Osteoblast (primary cell): Measurements from ENCODE around the gene TBC1D8. TPM values are rescaled to one million over a fixed set of nuclear protein-coding genes. Genes with fewer than 3 reads are reported as not detected.

Experiments used
- DNase-seq: peaks from one replicate; pipeline ENCODE4 v3.0.0; 2011; ENCODE audit warnings: low spot score, mixed read lengths; ENCODE audit not compliant: insufficient read length; ENCODE audit errors: missing footprints
- H2AFZ ChIP-seq: 2 replicates; pipeline ENCODE4 v1.6.0; 2011; ENCODE audit warnings: mild to moderate bottlenecking, low read length
- H3K27ac ChIP-seq: 2 replicates; pipeline ENCODE4 v1.5.1; 2011; ENCODE audit warnings: mild to moderate bottlenecking, low read depth, low read length, moderate library complexity
- H3K27me3 ChIP-seq: 2 replicates; pipeline ENCODE4 v1.6.0; 2012; ENCODE audit warnings: mild to moderate bottlenecking, control low read depth, inconsistent platforms, low read length, moderate library complexity; ENCODE audit not compliant: insufficient read depth
- H3K36me3 ChIP-seq: 2 replicates; pipeline ENCODE4 v1.5.1; 2011; ENCODE audit warnings: mild to moderate bottlenecking, low read length, control low read depth, moderate library complexity; ENCODE audit not compliant: insufficient read depth
- H3K4me1 ChIP-seq: 2 replicates; pipeline ENCODE4 v1.5.1; 2011; ENCODE audit warnings: mild to moderate bottlenecking, low read length, control low read depth, moderate library complexity; ENCODE audit not compliant: insufficient read depth
- H3K4me2 ChIP-seq: 2 replicates; pipeline ENCODE4 v1.6.0; 2011; ENCODE audit warnings: mild to moderate bottlenecking, low read length; ENCODE audit not compliant: insufficient read depth
- H3K4me3 ChIP-seq: fragments of 200-600 bp; sonication (generic); 3 replicates; pipeline ENCODE4 v1.5.1; 2012; ENCODE audit warnings: mild to moderate bottlenecking, low read length, inconsistent platforms; ENCODE audit not compliant: insufficient read depth
- H3K79me2 ChIP-seq: 2 replicates; pipeline ENCODE4 v1.6.0; 2012; ENCODE audit warnings: mild to moderate bottlenecking, low read length, control low read depth, inconsistent platforms; ENCODE audit not compliant: insufficient read depth
- H3K9me3 ChIP-seq: 2 replicates; pipeline ENCODE4 v1.5.1; 2011; ENCODE audit warnings: low read depth, low read length, control low read depth
- H4K20me1 ChIP-seq: 2 replicates; pipeline ENCODE4 v1.6.0; 2012; ENCODE audit warnings: mild to moderate bottlenecking, low read length, control low read depth; ENCODE audit not compliant: insufficient read depth
- total RNA-seq: library from RNA; depleted of rRNA; stranded (reverse); fragments of >200 nt; gene quantifications from 2 replicates; pipeline ENCODE4 v1.2.3, GENCODE V29; 2012
- TF ChIP-seq, protein P1 (sequence below): IDR thresholded peaks from 2 replicates; pipeline ENCODE4 v1.5.1; 2011; ENCODE audit warnings: mild to moderate bottlenecking, low read depth, low read length, moderate library complexity; ENCODE audit errors: extremely low read depth

TBC1D8 gene
- total RNA-seq, 1 donor, result 13.4 TPM

DNA sequence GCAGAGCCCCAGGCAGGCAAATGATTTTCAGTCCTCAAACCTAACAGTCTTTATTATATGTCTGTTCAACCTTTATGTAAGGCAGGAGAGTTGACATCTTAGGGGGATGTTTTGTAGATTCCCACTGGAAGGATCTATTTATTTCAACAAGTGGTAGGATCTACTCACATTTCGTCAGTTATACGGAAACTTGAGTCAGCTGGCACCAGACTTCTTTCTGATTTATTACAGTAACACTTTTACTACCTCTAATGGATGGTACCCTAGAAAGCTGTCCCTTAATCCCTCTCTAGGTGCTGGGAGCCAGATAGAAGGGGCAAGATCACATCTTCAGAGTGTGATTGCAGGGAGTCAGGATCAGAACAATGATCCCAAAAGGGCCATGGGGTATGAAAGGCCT lies 151.2 kb downstream of the TBC1D8 start:
- no peak overlapping the region for H3K4me3 ChIP-seq

GRCh38 chr2:100998235-100998573 lies 153.0 kb downstream of the TBC1D8 start:
- Histone ChIP-seq H3K79me2 (peaks cover 12% of the 10 kb centered on the region), H3K27me3 (no peaks in the 10 kb centered on the region), H3K4me3 (no peak overlapping the region), H3K4me1 (peaks cover 7% of the 10 kb centered on the region), H4K20me1 (peaks cover 8% of the 10 kb centered on the region), H3K36me3 (peaks cover 5% of the 10 kb centered on the region), H3K4me2 (peak overlapping the region; percentile 9), H2AFZ (no peak overlapping the region), H3K9me3 (no peaks in the 10 kb centered on the region), H3K27ac (no peak overlapping the region)
- DNase-seq, result no peak
- TF ChIP-seq, protein P1, sequence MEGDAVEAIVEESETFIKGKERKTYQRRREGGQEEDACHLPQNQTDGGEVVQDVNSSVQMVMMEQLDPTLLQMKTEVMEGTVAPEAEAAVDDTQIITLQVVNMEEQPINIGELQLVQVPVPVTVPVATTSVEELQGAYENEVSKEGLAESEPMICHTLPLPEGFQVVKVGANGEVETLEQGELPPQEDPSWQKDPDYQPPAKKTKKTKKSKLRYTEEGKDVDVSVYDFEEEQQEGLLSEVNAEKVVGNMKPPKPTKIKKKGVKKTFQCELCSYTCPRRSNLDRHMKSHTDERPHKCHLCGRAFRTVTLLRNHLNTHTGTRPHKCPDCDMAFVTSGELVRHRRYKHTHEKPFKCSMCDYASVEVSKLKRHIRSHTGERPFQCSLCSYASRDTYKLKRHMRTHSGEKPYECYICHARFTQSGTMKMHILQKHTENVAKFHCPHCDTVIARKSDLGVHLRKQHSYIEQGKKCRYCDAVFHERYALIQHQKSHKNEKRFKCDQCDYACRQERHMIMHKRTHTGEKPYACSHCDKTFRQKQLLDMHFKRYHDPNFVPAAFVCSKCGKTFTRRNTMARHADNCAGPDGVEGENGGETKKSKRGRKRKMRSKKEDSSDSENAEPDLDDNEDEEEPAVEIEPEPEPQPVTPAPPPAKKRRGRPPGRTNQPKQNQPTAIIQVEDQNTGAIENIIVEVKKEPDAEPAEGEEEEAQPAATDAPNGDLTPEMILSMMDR, result no peak

More for the DNA sequence above, 151.2 kb downstream of the TBC1D8 start:
- DNase-seq, result no peak
- peaks cover 26% of the 10 kb centered on the region for H4K20me1 ChIP-seq
- no peaks in the 10 kb centered on the region for H3K27me3 ChIP-seq
- H3K9me3 ChIP-seq, result no peaks in the 10 kb centered on the region
- H3K27ac ChIP-seq, result no peak overlapping the region
- H3K79me2 ChIP-seq, result peaks cover 29% of the 10 kb centered on the region
- TF ChIP-seq, protein P1, result no peak
- H3K36me3 ChIP-seq, result peaks cover 23% of the 10 kb centered on the region
- peaks cover 25% of the 10 kb centered on the region for H3K4me1 ChIP-seq
- H3K4me2 ChIP-seq, result no peak overlapping the region
- no peak overlapping the region for H2AFZ ChIP-seq

DNA sequence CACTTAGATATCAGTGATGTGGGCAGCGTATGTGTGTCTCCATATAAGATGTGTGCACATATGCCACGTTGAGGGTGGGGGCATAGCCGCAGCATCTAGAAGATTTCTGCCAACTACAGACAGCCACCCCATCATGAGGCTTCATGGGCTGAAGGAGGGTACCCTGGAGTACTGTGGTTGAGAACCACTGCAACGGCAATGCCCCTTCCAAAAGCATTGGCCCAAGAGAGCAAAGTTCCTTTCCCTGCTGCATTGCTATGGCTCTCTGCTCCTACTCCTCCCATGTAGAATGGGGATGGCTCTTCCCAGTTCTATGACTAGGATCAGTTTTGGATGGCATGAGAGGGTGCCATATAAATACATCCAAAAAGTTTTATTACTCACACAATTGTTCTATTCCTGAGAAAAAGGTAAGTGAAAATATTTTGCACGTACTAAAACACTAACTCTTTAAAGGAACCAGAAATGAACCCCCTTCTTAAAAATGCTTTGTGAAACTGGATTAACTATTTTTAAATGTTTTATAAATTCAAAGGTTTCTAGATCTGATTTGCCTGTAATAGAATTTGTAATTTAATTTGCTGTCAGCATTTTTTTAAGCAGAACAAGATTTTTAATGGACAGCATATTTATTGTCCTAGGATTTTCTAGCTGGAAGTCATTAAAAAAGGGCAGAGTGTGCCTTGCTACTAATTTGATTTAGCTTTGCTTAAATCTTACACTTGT lies 153.5 kb downstream of the TBC1D8 start:
- TF ChIP-seq, protein P1, result no peak
- no peak overlapping the region for H2AFZ ChIP-seq
- no peak overlapping the region for H3K4me3 ChIP-seq
- no peaks in the 10 kb centered on the region for H3K27me3 ChIP-seq
- peaks cover 3% of the 10 kb centered on the region for H4K20me1 ChIP-seq
- no peak overlapping the region for H3K27ac ChIP-seq
- DNase-seq, result no peak
- peaks cover 6% of the 10 kb centered on the region for H3K79me2 ChIP-seq
- peaks cover 7% of the 10 kb centered on the region for H3K4me1 ChIP-seq
- H3K9me3 ChIP-seq, result no peaks in the 10 kb centered on the region
- H3K4me2 ChIP-seq, result no peak overlapping the region
- H3K36me3 ChIP-seq, result no peaks in the 10 kb centered on the region

DNA sequence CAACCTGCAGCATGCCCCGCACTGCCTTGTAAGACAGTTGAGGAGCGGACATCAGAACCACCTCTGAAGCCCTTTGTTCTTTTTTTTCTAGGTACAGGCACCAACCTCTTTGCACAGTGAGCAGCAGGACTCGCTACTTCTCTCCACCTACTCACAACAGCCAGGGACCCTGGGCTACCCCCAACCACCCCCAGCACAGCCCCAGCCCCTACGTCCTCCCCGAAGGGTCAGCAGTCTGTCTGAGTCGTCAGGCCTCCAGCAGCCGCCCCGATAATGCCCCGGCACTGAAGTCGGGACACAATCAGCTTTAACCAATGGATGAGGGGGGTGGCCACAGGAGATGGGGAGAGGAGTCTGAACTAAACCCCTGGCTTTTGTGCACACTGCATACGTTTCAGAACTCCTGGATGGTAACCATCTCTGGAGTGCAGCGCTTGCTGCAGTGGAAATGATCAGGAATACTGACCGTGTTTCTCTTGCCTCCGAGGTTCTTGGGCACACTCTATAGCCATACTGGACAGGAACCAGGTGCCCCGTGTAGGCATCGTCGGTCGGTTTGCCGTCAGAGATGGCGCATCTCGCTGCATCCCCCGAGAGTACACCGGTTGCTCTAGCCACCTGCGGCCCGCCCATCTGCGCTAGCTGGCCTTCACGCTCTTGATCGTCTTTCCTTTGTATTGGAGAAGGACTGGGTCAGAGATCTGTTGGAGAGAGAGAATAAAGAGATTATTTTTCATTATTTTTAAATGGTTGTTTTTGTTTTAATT lies 155.7 kb downstream of the TBC1D8 start:
- Histone ChIP-seq H3K27ac (no peak overlapping the region), H3K36me3 (no peaks in the 10 kb centered on the region), H4K20me1 (no peaks in the 10 kb centered on the region), H3K4me3 (no peak overlapping the region), H2AFZ (no peak overlapping the region), H3K4me2 (no peak overlapping the region), H3K9me3 (no peaks in the 10 kb centered on the region), H3K4me1 (no peaks in the 10 kb centered on the region), H3K79me2 (no peaks in the 10 kb centered on the region), H3K27me3 (no peaks in the 10 kb centered on the region)
- no peak for DNase-seq
- TF ChIP-seq, protein P1, result no peak
